HepG2 (cell line): Measurements from ENCODE around the gene CDR2L. TPM values are rescaled to one million over a fixed set of nuclear protein-coding genes. Genes with fewer than 3 reads are reported as not detected.
A peak's percentile ranks its signal among the peaks of the same experiment; 100 is the strongest.
"Not testable (repeated sequence)": the region's sequence is repeated elsewhere in the genome, so short reads cannot be mapped to it uniquely, and the experiment has no call there.

Experiments
- ATAC-seq: fragments of 200-7000 bp; cut with Tn5 transposase; 3 replicates; pipeline ENCODE4 v1.9.1; 2020; ENCODE audit warnings: mild to moderate bottlenecking, moderate library complexity
- BruUV-seq: library from RNA; stranded (reverse); fragments of 400-500 nt; replicated peaks from 2 replicates; lab custom pipeline; 2021; lab: Mats Ljungman, UMichigan
- CTCF ChIA-PET: fragments of 300-600 bp; formaldehyde crosslinking; extraction: SDS; loops from one replicate; lab custom pipeline; 2021; ENCODE audit warnings: low total read pairs, inconsistent platforms, low intra/inter-chr PET ratio; lab: Yijun Ruan, JAX
- POLR2A ChIA-PET: fragments of 350-600 bp; sonication (Branson Sonifier 250); formaldehyde crosslinking; loops from one replicate; lab custom pipeline; 2020; ENCODE audit warnings: antibody characterized with exemption, inconsistent platforms; lab: Yijun Ruan, JAX
- DNase-seq: peaks from one replicate; pipeline ENCODE4 v3.0.0-alpha.2; 2015; ENCODE audit warnings: low spot score
- FAIRE-seq: peaks from 3 replicates; lab custom pipeline; 2011; peaks lifted over from hg19 to GRCh38; lab: Jason Lieb, UNC
- H2AFZ ChIP-seq: one replicate; pipeline ENCODE4 v1.6.1; 2011; ENCODE audit warnings: low read length, inconsistent platforms
- H3K27ac ChIP-seq: fragments of 300-600 bp; 3 replicates; pipeline ENCODE4 v1.8.0; 2011; ENCODE audit warnings: mixed run types, mild to moderate bottlenecking, mixed read lengths, low read length, inconsistent platforms; ENCODE audit not compliant: insufficient read depth; ENCODE audit errors: extremely low read length
- H3K27me3 ChIP-seq, 2 experiments: fragments of 200-600 bp in 1 of 2; 2 replicates in 1 of 2; 3 replicates in 1 of 2; pipeline versions ENCODE4 v1.6.0 to v1.8.0; 2011; ENCODE audit warnings: low read length in 2 of 2, mild to moderate bottlenecking in 2 of 2, moderate library complexity in 2 of 2, inconsistent platforms in 1 of 2; ENCODE audit not compliant: insufficient read depth in 2 of 2, control insufficient read depth in 1 of 2
- H3K36me3 ChIP-seq, 2 experiments: fragments of 200-600 bp in 1 of 2; replicated peaks in 1 of 2; 2 replicates in 1 of 2; 3 replicates in 1 of 2; pipeline versions ENCODE4 v1.5.1 to v1.8.0; 2011; ENCODE audit warnings: low read length in 2 of 2, inconsistent platforms in 1 of 2; ENCODE audit not compliant: insufficient read depth in 2 of 2, control insufficient read depth in 1 of 2
- H3K4me1 ChIP-seq: 2 replicates; pipeline ENCODE4 v1.5.1; 2012; ENCODE audit warnings: low read length, inconsistent platforms; ENCODE audit not compliant: insufficient read depth
- H3K4me2 ChIP-seq: 2 replicates; pipeline ENCODE4 v1.6.0; 2011; ENCODE audit warnings: low read depth, low read length, inconsistent platforms
- H3K4me3 ChIP-seq, 3 experiments: fragments of 200-600 bp in 1 of 3; sonication (generic), shearing (Covaris generic) in 1 of 3; replicated peaks in 1 of 3; 2 replicates each; pipeline ENCODE4 v1.5.1; 2011 to 2016; ENCODE audit warnings: low read length in 3 of 3, inconsistent platforms in 2 of 3, low read depth in 2 of 3, mild to moderate bottlenecking in 2 of 3, control low read depth in 1 of 3, mixed read lengths in 1 of 3; ENCODE audit not compliant: insufficient read depth in 1 of 3
- H3K79me2 ChIP-seq: one replicate; pipeline ENCODE4 v1.6.1; 2011; ENCODE audit warnings: low read length, inconsistent platforms; ENCODE audit not compliant: insufficient read depth
- H3K9ac ChIP-seq: 2 replicates; pipeline ENCODE4 v1.6.0; 2011; ENCODE audit warnings: mild to moderate bottlenecking, low read depth, low read length, inconsistent platforms; ENCODE audit not compliant: insufficient read depth
- H3K9me3 ChIP-seq: 2 replicates; pipeline ENCODE4 v1.5.1; 2012; ENCODE audit warnings: mild to moderate bottlenecking, low read length
- H4K20me1 ChIP-seq: 2 replicates; pipeline ENCODE4 v1.6.0; 2011; ENCODE audit warnings: inconsistent platforms, mild to moderate bottlenecking, low read length, moderate library complexity; ENCODE audit not compliant: insufficient read depth
- CHCHD3 ChIP-seq: sonication (generic); formaldehyde crosslinking; IDR thresholded peaks from 2 replicates; pipeline ENCODE4 v1.8.0; 2022; ENCODE audit warnings: mild to moderate bottlenecking, missing genetic modification reagents, moderate library complexity
- IRF2 ChIP-seq: IDR thresholded peaks from 2 replicates; pipeline ENCODE4 v1.6.1; 2018; ENCODE audit warnings: missing genetic modification reagents, missing compliant biosample characterization
- NR2F6 ChIP-seq, 2 experiments: IDR thresholded peaks; 2 replicates each; pipeline ENCODE4 v1.6.1; 2016; ENCODE audit warnings: antibody characterized with exemption in 1 of 2, mild to moderate bottlenecking in 1 of 2
- PHF20 ChIP-seq: sonication (generic); formaldehyde crosslinking; IDR thresholded peaks from 2 replicates; pipeline ENCODE4 v1.5.0; 2020; ENCODE audit warnings: mild to moderate bottlenecking, missing genetic modification reagents
- TOE1 ChIP-seq: sonication (generic); formaldehyde crosslinking; IDR thresholded peaks from 2 replicates; pipeline ENCODE4 v1.4.0; 2020; ENCODE audit warnings: mild to moderate bottlenecking, missing genetic modification reagents
- YEATS2 ChIP-seq: sonication (generic); formaldehyde crosslinking; IDR thresholded peaks from 2 replicates; pipeline ENCODE4 v1.4.0; 2020; ENCODE audit warnings: missing genetic modification reagents, borderline replicate concordance
- ZNF224 ChIP-seq: sonication (generic); formaldehyde crosslinking; IDR thresholded peaks from 2 replicates; pipeline ENCODE4 v1.5.0; 2020; ENCODE audit warnings: mild to moderate bottlenecking, missing genetic modification reagents
- ZNF720 ChIP-seq: sonication (generic); formaldehyde crosslinking; IDR thresholded peaks from 2 replicates; pipeline ENCODE4 v1.4.0; 2020; ENCODE audit warnings: missing genetic modification reagents
- ZNF879 ChIP-seq: sonication (generic); formaldehyde crosslinking; IDR thresholded peaks from 2 replicates; pipeline ENCODE4 v1.8.1; 2023; ENCODE audit warnings: missing genetic modification reagents
- WGBS: methylation state at CpG from one replicate; pipeline ENCODE4 v1.1.6; 2017; ENCODE audit warnings: low lambda C conversion rate; 5-methylcytosine and 5-hydroxymethylcytosine counted together
- in situ Hi-C: cut with HindIII; loops from 2 replicates; pipeline ENCODE4 v1.10.0; 2017; ENCODE audit warnings: low pct_unique_long_range_greater_than_20kb; ENCODE audit not compliant: extremely low pct_ligation_motif_present
- intact Hi-C: fragments of 100-400 bp; cut with micrococcal nuclease; formaldehyde crosslinking; loops from one replicate; pipeline ENCODE4 v1.10.0; 2022; ENCODE audit not compliant: unreplicated experiment
- polyA plus RNA-seq, 8 experiments: library from polyadenylated mRNA; depleted of rRNA in 3 of 8; stranded (reverse) in 7 of 8; unstranded in 1 of 8; fragments of >200 nt; fragmentation: Illumina TruSeq in 4 of 8; extraction: Trizol in 4 of 8; gene quantifications; 2 replicates each; pipeline versions ENCODE4 v1.2.1 to v1.2.3, GENCODE V29; 2011 to 2016; ENCODE audit warnings: low read depth in 4 of 8, missing spikeins in 1 of 8, mixed read lengths in 1 of 8; ENCODE audit not compliant: insufficient read depth in 1 of 8
- total RNA-seq, 5 experiments: library from RNA; depleted of rRNA; stranded (reverse); fragments of >200 nt; fragmentation: Illumina TruSeq; extraction: Trizol; gene quantifications; 2 replicates each; pipeline ENCODE4 v1.2.3, GENCODE V29; 2016; ENCODE audit warnings: low read depth in 1 of 5
- TF ChIP-seq, protein P1 (sequence below): sonication (generic); formaldehyde crosslinking; IDR thresholded peaks from 2 replicates; pipeline ENCODE4 v1.4.0; 2020; ENCODE audit warnings: missing genetic modification reagents
- TF ChIP-seq, protein P2 (sequence below): sonication (generic); formaldehyde crosslinking; IDR thresholded peaks from 2 replicates; pipeline ENCODE4 v1.5.0; 2020; ENCODE audit warnings: mild to moderate bottlenecking, missing genetic modification reagents
- TF ChIP-seq, protein P3 (sequence below): sonication (generic); formaldehyde crosslinking; IDR thresholded peaks from 2 replicates; pipeline ENCODE4 v1.4.0; 2020; ENCODE audit warnings: mild to moderate bottlenecking, missing genetic modification reagents

The CDR2L gene
- total and polyA plus RNA-seq, 2 of the 13 experiments (the other 11 are each of a cell fraction or from before 2014, with no cell fraction given) = 1.9 to 2.1 TPM

DNA sequence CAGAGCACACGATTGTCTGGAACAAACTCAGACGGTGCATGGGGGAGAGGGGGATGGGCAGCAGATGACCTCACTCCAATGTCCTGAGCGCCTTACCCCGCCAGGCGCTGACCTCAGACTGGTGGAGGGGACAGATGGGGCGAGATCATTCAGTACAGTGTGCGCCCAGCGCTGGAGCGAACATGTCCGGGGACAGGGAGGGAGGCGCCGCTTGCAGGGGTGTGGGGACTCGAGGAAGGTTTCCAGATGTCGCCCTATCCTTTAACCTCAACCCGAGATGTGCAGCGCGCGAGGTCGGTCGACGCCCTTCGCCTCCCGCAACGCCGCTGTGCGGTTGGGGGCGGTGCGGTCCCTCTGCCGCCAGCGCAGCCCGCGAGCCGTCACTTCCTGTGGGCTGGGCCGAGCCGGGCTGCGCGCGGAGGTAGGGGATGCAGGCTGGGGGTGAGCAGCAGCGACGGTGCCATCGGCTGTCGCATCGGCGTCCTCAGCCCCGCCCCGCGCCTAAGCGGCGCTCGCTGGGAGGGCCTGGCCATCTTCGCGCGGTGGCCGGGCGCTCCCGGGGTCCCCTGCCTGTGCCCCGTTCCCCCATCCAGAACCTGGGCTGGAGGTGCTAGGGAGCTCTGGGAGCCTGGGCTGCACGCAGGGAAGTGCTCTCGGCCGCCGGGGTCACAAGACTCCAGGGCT is 5.3 kb upstream of the CDR2L start (continued):
- TF ChIP-seq, protein P1, sequence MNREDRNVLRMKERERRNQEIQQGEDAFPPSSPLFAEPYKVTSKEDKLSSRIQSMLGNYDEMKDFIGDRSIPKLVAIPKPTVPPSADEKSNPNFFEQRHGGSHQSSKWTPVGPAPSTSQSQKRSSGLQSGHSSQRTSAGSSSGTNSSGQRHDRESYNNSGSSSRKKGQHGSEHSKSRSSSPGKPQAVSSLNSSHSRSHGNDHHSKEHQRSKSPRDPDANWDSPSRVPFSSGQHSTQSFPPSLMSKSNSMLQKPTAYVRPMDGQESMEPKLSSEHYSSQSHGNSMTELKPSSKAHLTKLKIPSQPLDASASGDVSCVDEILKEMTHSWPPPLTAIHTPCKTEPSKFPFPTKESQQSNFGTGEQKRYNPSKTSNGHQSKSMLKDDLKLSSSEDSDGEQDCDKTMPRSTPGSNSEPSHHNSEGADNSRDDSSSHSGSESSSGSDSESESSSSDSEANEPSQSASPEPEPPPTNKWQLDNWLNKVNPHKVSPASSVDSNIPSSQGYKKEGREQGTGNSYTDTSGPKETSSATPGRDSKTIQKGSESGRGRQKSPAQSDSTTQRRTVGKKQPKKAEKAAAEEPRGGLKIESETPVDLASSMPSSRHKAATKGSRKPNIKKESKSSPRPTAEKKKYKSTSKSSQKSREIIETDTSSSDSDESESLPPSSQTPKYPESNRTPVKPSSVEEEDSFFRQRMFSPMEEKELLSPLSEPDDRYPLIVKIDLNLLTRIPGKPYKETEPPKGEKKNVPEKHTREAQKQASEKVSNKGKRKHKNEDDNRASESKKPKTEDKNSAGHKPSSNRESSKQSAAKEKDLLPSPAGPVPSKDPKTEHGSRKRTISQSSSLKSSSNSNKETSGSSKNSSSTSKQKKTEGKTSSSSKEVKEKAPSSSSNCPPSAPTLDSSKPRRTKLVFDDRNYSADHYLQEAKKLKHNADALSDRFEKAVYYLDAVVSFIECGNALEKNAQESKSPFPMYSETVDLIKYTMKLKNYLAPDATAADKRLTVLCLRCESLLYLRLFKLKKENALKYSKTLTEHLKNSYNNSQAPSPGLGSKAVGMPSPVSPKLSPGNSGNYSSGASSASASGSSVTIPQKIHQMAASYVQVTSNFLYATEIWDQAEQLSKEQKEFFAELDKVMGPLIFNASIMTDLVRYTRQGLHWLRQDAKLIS (CRISPR knock-in tag) = peak; percentile 64; the same call in 1 of the 2 replicates

DNA sequence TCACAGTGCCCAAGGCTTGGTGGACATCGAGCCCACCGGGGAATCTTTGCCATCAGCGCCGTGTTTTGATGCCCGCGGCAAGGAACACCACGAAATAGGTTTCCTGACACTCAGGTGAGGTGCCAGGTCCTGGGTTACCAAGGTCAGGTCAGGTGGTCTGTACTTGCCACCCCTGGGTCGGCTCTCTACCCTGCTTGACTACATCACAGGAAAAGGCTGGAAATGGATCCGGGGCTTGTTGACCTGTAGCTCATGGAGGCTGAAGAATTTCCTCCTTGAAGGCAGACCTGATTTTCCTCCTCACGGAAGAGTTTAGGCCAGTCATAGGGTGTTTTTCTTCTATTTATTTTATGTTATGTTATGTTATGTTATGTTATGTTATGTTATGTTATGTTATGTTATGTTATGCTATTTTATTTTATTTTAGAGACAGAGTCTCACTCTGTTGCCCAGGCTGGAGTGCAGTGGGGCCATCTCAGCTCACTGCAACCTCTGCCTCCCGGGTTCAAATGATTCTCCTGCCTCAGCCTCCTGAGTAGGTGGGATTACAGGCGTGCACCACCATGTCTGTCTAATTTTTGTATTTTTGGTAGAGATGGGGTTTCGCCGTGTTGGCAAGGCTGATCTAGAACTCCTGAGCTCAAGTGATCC is 4.6 kb upstream of the CDR2L start:
- BruUV-seq; H3K79me2 ChIP-seq; H3K36me3 ChIP-seq; H4K20me1 ChIP-seq; in situ Hi-C loops; CTCF ChIA-PET; DNase-seq; H3K9me3 ChIP-seq; TF ChIP-seq NR2F6 (IDR thresholded peaks at IDR 0.05): not testable (repeated sequence)
- Histone ChIP-seq H2AFZ (peak overlapping the region; percentile 70), H3K4me1 (peaks cover 34% of the 10 kb centered on the region), H3K4me2 (peak overlapping the region; percentile 94), H3K27ac (peak overlapping the region; percentile 29), H3K9ac (peak overlapping the region; percentile 68), H3K27me3 (peaks cover 0 to 14% of the 10 kb centered on the region in 2 experiments; a peak in 3 of 5 replicates), H3K4me3 (peak overlapping the region; percentile 72 to 88 (median 76))
- POLR2A ChIA-PET = interaction anchor here (0.7 to 3.0 kb wide), 8 partner anchors 8 to 53 kb away, joined by 3 to 32 read pairs (median 4); partner anchors contain the start of genes HID1 and MRPL58
- peak; percentile 16 for ATAC-seq
- intact Hi-C loops = loop anchor here (1.0 to 2.0 kb wide), 2 partner anchors 21 to 52 kb away; no protein-coding TSS in a partner anchor
- peak; percentile 30 for FAIRE-seq
- WGBS = 34% methylated on average over 10 of the region's 14 CpGs
- TF ChIP-seq, protein P2, sequence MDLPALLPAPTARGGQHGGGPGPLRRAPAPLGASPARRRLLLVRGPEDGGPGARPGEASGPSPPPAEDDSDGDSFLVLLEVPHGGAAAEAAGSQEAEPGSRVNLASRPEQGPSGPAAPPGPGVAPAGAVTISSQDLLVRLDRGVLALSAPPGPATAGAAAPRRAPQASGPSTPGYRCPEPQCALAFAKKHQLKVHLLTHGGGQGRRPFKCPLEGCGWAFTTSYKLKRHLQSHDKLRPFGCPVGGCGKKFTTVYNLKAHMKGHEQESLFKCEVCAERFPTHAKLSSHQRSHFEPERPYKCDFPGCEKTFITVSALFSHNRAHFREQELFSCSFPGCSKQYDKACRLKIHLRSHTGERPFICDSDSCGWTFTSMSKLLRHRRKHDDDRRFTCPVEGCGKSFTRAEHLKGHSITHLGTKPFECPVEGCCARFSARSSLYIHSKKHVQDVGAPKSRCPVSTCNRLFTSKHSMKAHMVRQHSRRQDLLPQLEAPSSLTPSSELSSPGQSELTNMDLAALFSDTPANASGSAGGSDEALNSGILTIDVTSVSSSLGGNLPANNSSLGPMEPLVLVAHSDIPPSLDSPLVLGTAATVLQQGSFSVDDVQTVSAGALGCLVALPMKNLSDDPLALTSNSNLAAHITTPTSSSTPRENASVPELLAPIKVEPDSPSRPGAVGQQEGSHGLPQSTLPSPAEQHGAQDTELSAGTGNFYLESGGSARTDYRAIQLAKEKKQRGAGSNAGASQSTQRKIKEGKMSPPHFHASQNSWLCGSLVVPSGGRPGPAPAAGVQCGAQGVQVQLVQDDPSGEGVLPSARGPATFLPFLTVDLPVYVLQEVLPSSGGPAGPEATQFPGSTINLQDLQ (CRISPR knock-in tag) = 0 out of 2 replicates have a peak, but pooled peaks have one; percentile 25
- TF ChIP-seq PHF20 (CRISPR knock-in tag) = peak; percentile 53; the same call in 1 of the 2 replicates
- TF ChIP-seq YEATS2 (CRISPR knock-in tag) = peak; percentile 20; the same call in 1 of the 2 replicates
- TF ChIP-seq, protein P3, sequence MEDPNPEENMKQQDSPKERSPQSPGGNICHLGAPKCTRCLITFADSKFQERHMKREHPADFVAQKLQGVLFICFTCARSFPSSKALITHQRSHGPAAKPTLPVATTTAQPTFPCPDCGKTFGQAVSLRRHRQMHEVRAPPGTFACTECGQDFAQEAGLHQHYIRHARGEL (CRISPR knock-in tag) = 0 out of 2 replicates have a peak, but pooled peaks have one; percentile 4
- TF ChIP-seq IRF2 (CRISPR knock-in tag) = peak; percentile 7; the same call in 1 of the 2 replicates
- TF ChIP-seq NR2F6 (CRISPR knock-in tag; IDR thresholded peaks at IDR 0.05) = 0 out of 2 replicates have a peak, but pooled peaks have one; percentile 6
- 0 out of 2 replicates have a peak, but pooled peaks have one; percentile 38 for TF ChIP-seq TOE1 (CRISPR knock-in tag)
- TF ChIP-seq ZNF720 (CRISPR knock-in tag) = peak; percentile 35; the same call in 1 of the 2 replicates
- peak; percentile 8; the same call in 1 of the 2 replicates for TF ChIP-seq CHCHD3 (CRISPR knock-in tag)
- TF ChIP-seq ZNF879 (CRISPR knock-in tag) = 0 out of 2 replicates have a peak, but pooled peaks have one; percentile 20
- TF ChIP-seq ZNF224 = 0 out of 2 replicates have a peak, but pooled peaks have one; percentile 21
